Motor neuron (in vitro differentiated cells): ENCODE data around the gene ATXN1L. TPM values are rescaled to one million over a fixed set of nuclear protein-coding genes. Genes with fewer than 3 reads are reported as not detected.
"Not testable (repeated sequence)": the region's sequence is repeated elsewhere in the genome, so short reads cannot be mapped to it uniquely, and the experiment has no call there.

Source experiments
- ATAC-seq, 8 experiments: fragments of 200-7000 bp; cut with Tn5 transposase; replicated peaks in 6 of 8; 2 replicates each; pipeline ENCODE4 v1.8.0; 2021; ENCODE audit warnings: mild to moderate bottlenecking in 8 of 8, moderate library complexity in 8 of 8
- H3K27ac ChIP-seq, 2 donors: fragments of 250-450 bp; sonication (Bioruptor Pico); 2 replicates each; pipeline ENCODE4 v1.9.0; 2021; ENCODE audit warnings: antibody characterized with exemption in 2 of 2, mild to moderate bottlenecking in 2 of 2, moderate library complexity in 1 of 2
- H3K4me1 ChIP-seq, 2 donors: fragments of 250-450 bp; sonication (Bioruptor Pico); replicated peaks in 1 of 2; 2 replicates each; pipeline ENCODE4 v1.6.1; 2021; ENCODE audit warnings: antibody characterized with exemption in 2 of 2, mild to moderate bottlenecking in 2 of 2, moderate library complexity in 1 of 2
- H3K4me3 ChIP-seq, 5 donors: fragments of 250-450 bp; sonication (Bioruptor Pico); 2 replicates each; pipeline ENCODE4 v1.9.0; 2021; ENCODE audit warnings: antibody characterized with exemption in 5 of 5, mild to moderate bottlenecking in 5 of 5, moderate library complexity in 4 of 5
- WGBS, 10 experiments: fragments of 450-650 bp; shearing (Covaris generic); methylation state at CpG; one replicate each; pipeline ENCODE4 v1.0.0; 2022; 5-methylcytosine and 5-hydroxymethylcytosine counted together
- in situ Hi-C, 9 experiments: fragments of 400-800 bp; cut with MboI; loops; one replicate each; pipeline ENCODE4 v1.15.0; 2021; ENCODE audit warnings: low sequenced_read_pairs in 9 of 9, low pct_unique_long_range_greater_than_20kb in 2 of 9; ENCODE audit not compliant: unreplicated experiment in 9 of 9
- total RNA-seq, 8 experiments: library from RNA; unstranded; fragments of 300-600 nt; gene quantifications; 2 replicates each; pipeline versions ENCODE4 v1.2.3 to v1.2.4, GENCODE V29; 2022

The ATXN1L gene, protein sequence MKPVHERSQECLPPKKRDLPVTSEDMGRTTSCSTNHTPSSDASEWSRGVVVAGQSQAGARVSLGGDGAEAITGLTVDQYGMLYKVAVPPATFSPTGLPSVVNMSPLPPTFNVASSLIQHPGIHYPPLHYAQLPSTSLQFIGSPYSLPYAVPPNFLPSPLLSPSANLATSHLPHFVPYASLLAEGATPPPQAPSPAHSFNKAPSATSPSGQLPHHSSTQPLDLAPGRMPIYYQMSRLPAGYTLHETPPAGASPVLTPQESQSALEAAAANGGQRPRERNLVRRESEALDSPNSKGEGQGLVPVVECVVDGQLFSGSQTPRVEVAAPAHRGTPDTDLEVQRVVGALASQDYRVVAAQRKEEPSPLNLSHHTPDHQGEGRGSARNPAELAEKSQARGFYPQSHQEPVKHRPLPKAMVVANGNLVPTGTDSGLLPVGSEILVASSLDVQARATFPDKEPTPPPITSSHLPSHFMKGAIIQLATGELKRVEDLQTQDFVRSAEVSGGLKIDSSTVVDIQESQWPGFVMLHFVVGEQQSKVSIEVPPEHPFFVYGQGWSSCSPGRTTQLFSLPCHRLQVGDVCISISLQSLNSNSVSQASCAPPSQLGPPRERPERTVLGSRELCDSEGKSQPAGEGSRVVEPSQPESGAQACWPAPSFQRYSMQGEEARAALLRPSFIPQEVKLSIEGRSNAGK
- 10 to 100 TPM in 6 of 8 experiments, 1 to 10 TPM in 2; 7.5 to 22.7 (median 17.2) TPM for total RNA-seq

DNA sequence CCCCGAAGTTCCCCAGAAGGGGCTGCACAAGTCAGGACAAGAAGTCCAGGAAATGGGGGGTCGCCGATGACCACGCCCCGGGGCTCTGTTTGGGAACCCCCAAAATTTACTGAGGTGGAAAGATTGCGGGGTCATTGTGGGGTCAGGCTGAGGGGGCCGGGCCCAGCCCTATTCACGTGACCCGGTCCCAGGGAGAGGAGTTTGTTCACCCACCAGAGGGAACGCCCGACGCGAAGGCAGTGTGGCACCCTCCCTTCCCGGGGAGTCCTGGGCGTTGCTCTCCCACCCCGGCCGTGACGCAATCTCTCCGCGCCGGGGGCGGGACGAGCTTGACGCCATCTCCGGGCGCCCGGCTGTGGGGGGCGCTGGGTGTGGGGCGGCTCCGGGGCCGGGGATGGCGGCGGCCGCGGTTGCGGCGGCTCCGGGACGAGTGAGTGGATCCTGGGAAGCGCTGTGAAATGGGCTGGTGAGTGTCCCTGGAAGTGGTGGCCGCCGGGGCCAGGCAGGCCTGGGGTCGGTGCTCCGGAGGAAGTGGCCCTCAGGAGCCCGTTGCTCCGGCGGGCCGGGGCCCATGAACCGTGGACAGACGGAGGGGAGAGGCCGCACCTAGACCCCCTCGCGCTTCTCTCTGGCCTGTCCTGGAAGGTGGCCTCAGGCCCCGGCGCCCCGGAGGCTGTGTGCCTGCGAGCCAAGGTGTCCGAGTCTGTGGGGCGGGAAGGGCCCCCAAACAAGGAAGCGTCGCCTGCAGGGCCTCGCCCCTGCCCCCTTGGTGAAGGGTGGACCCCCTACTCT, at the start of gene ATXN1L:
Gene ATXN1L (plus strand): TSS at position 338 of the 792 bp plus-strand sequence. CDS start 3,765 bp downstream, outside the sequence.
- in situ Hi-C loops: no loop called here
- peak; percentile 92 to 97 (median 96) for ATAC-seq
- 0 to 10% (median 0%) methylated on average over 2 to 14 of the region's 62 CpGs; no CpG with 5 or more reads in 5 of the 10 experiments for WGBS, 10 experiments
- H3K4me1 ChIP-seq: peaks cover 4 to 7% of the 10 kb centered on the region in 2 donors
- peak within 1 kb of the TSS in 1 of 2 donors; percentile 53 for H3K27ac ChIP-seq
- peak within 1 kb of the TSS; percentile 74 to 94 (median 87) for H3K4me3 ChIP-seq

DNA sequence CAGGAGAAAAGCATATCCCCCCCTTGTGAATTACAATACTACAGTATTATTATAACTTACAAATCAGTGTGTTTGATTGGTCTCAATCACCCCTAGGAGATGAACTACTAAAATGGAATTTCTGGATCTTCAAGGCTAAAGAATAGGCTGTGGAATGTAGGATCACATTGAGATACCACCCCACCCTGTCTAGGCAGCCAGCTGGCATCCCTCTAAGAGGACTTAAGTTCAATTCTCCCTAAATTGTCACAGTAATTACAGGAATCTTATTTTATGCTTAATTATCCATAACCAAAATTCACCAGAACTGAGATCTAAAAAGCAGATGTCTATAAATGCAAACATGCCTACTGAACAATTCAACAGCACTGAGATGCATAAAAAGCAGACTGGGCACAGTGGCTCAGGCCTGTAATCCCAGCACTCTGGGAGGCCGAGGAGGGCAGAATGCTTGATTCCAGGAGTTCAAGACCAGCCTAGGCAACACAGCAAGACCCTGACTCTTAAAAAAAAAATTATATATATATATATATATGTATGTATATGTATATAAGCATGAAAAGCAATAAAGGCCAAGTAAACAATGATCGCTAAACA, 49.2 kb upstream of the ATXN1L start:
- in situ Hi-C loops: no loop called here
- 64 to 93% (median 86%) methylated on average over 1 to 2 of the region's 2 CpGs; no CpG with 5 or more reads in 3 of the 10 experiments for WGBS, 10 experiments
- ATAC-seq: peak in 3 of 8 experiments; percentile 23 to 82 (median 66)

DNA sequence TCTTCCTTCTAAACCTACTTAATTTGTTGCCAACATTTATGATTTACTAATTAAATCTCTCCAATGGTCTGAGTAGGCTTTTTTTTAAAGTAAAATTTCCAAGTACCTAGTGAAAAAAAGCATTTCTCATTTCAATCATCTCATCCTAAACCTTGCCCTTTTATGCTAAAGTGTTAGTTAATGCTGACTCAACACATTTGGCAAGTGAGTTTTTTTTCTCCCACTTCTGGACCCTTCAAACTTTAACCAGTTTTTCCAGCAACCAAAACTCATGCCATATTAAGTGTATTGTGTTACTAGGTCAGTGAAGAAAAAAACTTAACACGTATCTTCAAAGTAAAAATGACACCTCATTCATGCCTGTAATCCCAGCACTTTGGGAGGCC, 42.5 kb upstream of the ATXN1L start:
- 80 to 100% (median 96%) methylated on average over 1 of the region's 1 CpG; no CpG with 5 or more reads in 4 of the 10 experiments for WGBS, 10 experiments
- in situ Hi-C loops: no loop called here

More for the DNA sequence above, 49.2 kb upstream of the ATXN1L start:
- no peak overlapping the region for H3K4me3 ChIP-seq
- H3K4me1 ChIP-seq: no peaks in the 10 kb centered on the region
- H3K27ac ChIP-seq: no peak overlapping the region

DNA sequence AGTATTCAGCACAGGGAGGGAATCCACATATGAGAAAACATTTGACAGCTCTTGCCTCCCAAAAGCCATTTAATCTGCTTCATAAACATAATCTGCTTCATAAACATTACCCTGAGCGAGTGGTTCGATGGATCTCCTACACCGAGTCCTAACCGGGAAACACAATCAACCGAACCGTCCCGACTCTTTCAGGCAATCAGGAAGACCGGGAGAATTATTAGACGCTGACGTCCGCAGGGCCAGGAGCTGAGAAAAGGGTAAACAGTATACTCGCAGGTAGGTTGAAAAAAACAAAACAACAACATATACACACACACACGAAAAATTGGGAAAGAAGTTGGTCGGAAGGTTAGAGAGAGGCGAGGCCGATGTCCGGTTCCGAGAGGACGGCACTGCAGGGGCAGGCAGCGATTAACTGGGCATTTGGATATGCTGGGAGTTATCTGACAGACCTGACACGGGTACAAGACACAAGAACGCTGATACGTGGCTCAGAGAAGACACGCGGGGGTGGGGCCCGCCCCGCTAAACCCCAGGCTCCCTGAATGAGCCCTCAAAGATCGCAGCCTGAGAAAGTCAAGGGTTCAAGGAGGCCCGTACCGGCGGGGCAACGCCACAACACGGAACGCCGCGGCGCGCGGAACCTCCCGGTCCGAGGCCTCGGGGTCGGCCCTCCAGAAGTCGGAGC, 37.7 kb upstream of the ATXN1L start:
- Histone ChIP-seq H3K27ac (peak overlapping the region; percentile 96 to 99), H3K4me3 (peak overlapping the region; percentile 50 to 99 (median 90)), H3K4me1 (peaks cover 4 to 16% of the 10 kb centered on the region in 2 donors)
- 0 to 6% (median 1%) methylated on average over 1 to 33 of the region's 44 CpGs; no CpG with 5 or more reads in 2 of the 10 experiments for WGBS, 10 experiments
- ATAC-seq: peak; percentile 4 to 50 (median 32)
- in situ Hi-C loops: no loop called here

More for the DNA sequence above, 42.5 kb upstream of the ATXN1L start:
- no peak for ATAC-seq
- Histone ChIP-seq H3K4me1 (peaks cover 4 to 12% of the 10 kb centered on the region in 2 donors), H3K27ac (no peak overlapping the region), H3K4me3 (no peak overlapping the region)

GRCh38 chr16:71808593-71809459, 37.0 kb upstream of the ATXN1L start, which contains the start of gene AP1G1:
AP1G1 (minus strand) TSS chr16:71808834; CDS start chr16:71789479, 19,355 bp downstream.
- 0% methylated on average over 4 to 26 of the region's 54 CpGs; no CpG with 5 or more reads in 5 of the 10 experiments for WGBS, 10 experiments
- peak within 1 kb of the TSS; percentile 50 to 99 (median 90) for H3K4me3 ChIP-seq
- in situ Hi-C loops: no loop called here
- H3K27ac ChIP-seq: peak within 1 kb of the TSS; percentile 96 to 99
- peak; percentile 90 to 99 (median 96) for ATAC-seq
- peaks cover 4 to 16% of the 10 kb centered on the region in 2 donors for H3K4me1 ChIP-seq

- in situ Hi-C loops, ATAC-seq: not testable (repeated sequence)
- 85 to 100% (median 95%) methylated on average over 1 to 7 of the region's 11 CpGs; no CpG with 5 or more reads in 2 of the 10 experiments for WGBS, 10 experiments
Measured at GRCh38 chr16:71810155-71810530, 35.6 kb upstream of the ATXN1L start.

DNA sequence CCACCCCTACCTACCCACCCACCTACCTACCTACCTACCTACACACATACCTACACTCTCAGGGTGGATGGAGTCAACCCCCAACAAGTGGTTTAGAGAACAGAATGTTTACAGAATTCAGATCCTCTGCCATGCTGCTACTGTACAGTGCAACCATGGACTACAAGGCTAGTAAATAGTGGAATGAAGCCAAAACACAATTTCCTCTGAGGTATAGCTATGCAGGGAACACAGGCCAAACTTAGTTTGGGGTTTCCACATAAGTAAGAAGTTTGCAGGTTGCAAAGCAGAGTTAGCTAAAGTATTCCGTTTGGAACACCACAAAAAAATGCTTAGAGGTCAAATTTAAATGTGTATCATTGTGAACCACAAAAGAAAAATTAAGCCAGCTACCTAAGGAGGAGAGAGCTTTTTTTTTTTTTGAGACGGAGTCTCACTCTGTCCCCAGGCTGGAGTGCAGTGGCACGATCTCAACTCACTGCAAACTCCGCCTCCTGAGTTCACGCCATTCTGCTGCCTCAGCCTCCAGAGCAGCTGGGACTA, 34.4 kb upstream of the ATXN1L start:
- WGBS, 10 experiments: 40 to 90% (median 78%) methylated on average over 1 to 5 of the region's 5 CpGs; no CpG with 5 or more reads in 3 of the 10 experiments
- ATAC-seq: no peak
- in situ Hi-C loops: no loop called here
- Histone ChIP-seq H3K27ac (no peak overlapping the region), H3K4me1 (peaks cover 4 to 13% of the 10 kb centered on the region in 2 donors), H3K4me3 (no peak overlapping the region)

More at GRCh38 chr16:71810155-71810530, 35.6 kb upstream of the ATXN1L start:
- H3K27ac ChIP-seq, H3K4me3 ChIP-seq: not testable (repeated sequence)
- peaks cover 4 to 16% of the 10 kb centered on the region in 2 donors for H3K4me1 ChIP-seq

- H3K4me3 ChIP-seq, H3K4me1 ChIP-seq, in situ Hi-C loops: not testable (repeated sequence)
- H3K27ac ChIP-seq: peak overlapping the region; percentile 68 to 80
- peak in 1 of 8 experiments; percentile 67 for ATAC-seq
- 8 to 100% (median 80%) methylated on average over 1 to 9 of the region's 10 CpGs for WGBS, 10 experiments
Measured at GRCh38 chr16:71817155-71817500, 28.6 kb upstream of the ATXN1L start.

GRCh38 chr16:71826533-71827017, 19.2 kb upstream of the ATXN1L start:
- H3K27ac ChIP-seq: no peak overlapping the region

GRCh38 chr16:71830359-71830758, 15.4 kb upstream of the ATXN1L start:
- Histone ChIP-seq H3K27ac (no peak overlapping the region), H3K4me1 (no peaks in the 10 kb centered on the region), H3K4me3 (no peak overlapping the region)
- no peak for ATAC-seq
- 13 to 100% (median 82%) methylated on average over 1 to 2 of the region's 2 CpGs; no CpG with 5 or more reads in 1 of the 10 experiments for WGBS, 10 experiments
- in situ Hi-C loops: no loop called here

More at GRCh38 chr16:71826533-71827017, 19.2 kb upstream of the ATXN1L start:
- WGBS, 10 experiments: 46 to 92% (median 80%) methylated on average over 2 to 5 of the region's 5 CpGs; no CpG with 5 or more reads in 2 of the 10 experiments
- H3K4me1 ChIP-seq: no peaks in the 10 kb centered on the region
- no peak overlapping the region for H3K4me3 ChIP-seq
- in situ Hi-C loops: no loop called here
- ATAC-seq: no peak

DNA sequence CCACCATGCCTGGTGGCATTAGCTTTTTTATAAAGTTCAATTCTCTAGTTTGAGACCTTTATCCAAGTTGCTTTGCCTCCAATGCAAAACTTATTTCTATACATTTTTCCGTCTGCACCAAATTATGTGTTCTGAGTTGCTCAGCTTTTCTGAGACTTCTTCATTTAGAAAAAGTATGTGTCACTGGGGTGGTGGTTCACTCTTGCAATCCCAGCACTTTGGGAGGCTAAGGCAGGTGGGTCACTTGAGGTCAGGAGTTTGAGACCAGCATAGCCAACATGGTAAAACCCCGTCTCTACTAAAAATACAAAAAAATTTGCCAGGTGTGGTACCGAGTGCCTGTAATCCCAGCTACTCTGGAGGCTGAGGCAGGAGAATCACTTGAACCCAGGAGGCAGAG, 14.1 kb upstream of the ATXN1L start:
- in situ Hi-C loops, ATAC-seq, H3K4me3 ChIP-seq, H3K4me1 ChIP-seq, H3K27ac ChIP-seq: not testable (repeated sequence)
- 0 to 100% (median 85%) methylated on average over 1 to 3 of the region's 3 CpGs; no CpG with 5 or more reads in 1 of the 10 experiments for WGBS, 10 experiments
